Stimulated activated memory B cell treated with anti-CD40 and anti-IgM and Interleukin-4, amounts not matched to agents 10 μg/mL and 1 μg/mL and 100 μg/mL, for 72 hours (primary cell): ENCODE data around the gene ACOX3.

Experiments
- ATAC-seq: fragments of 150-1000 bp; cut with Tn5 transposase; 2 replicates; pipeline ENCODE4 v1.10.0; 2021
- H3K27ac Mint-ChIP-seq: one replicate; pipeline ENCODE4 v1.8.0; 2022; ENCODE audit warnings: mild to moderate bottlenecking, mixed read lengths
- H3K27me3 Mint-ChIP-seq: one replicate; pipeline ENCODE4 v1.8.0; 2022; ENCODE audit warnings: mixed read lengths
- H3K36me3 Mint-ChIP-seq: one replicate; pipeline ENCODE4 v1.8.0; 2022; ENCODE audit warnings: mixed read lengths
- H3K4me1 Mint-ChIP-seq: one replicate; pipeline ENCODE4 v1.8.0; 2022; ENCODE audit warnings: mixed read lengths
- H3K4me3 Mint-ChIP-seq: one replicate; pipeline ENCODE4 v1.8.0; 2022; ENCODE audit warnings: mild to moderate bottlenecking, moderate library complexity, mixed read lengths
- H3K9me3 Mint-ChIP-seq: one replicate; pipeline ENCODE4 v1.8.0; 2022; ENCODE audit warnings: mixed read lengths

ACOX3 gene

GRCh38 chr4:8451440-8452182 lies 11.1 kb upstream of the ACOX3 start:
- no peak overlapping the region for H3K4me3 Mint-ChIP-seq
- H3K36me3 Mint-ChIP-seq = peaks cover 57% of the 10 kb centered on the region
- no peak for ATAC-seq
- no peaks in the 10 kb centered on the region for H3K4me1 Mint-ChIP-seq
- no peak overlapping the region for H3K27ac Mint-ChIP-seq
- H3K27me3 Mint-ChIP-seq = no peaks in the 10 kb centered on the region
- no peaks in the 10 kb centered on the region for H3K9me3 Mint-ChIP-seq

GRCh38 chr4:8446122-8446521 lies 5.6 kb upstream of the ACOX3 start:
- Mint-ChIP-seq H3K27me3 (no peaks in the 10 kb centered on the region), H3K9me3 (no peaks in the 10 kb centered on the region), H3K27ac (no peak overlapping the region), H3K4me3 (no peak overlapping the region), H3K4me1 (peaks cover 35% of the 10 kb centered on the region), H3K36me3 (peaks cover 31% of the 10 kb centered on the region)
- no peak for ATAC-seq

- Mint-ChIP-seq H3K27me3 (no peaks in the 10 kb centered on the region), H3K36me3 (peaks cover 21% of the 10 kb centered on the region), H3K27ac (no peak overlapping the region), H3K4me3 (no peak overlapping the region), H3K9me3 (no peaks in the 10 kb centered on the region), H3K4me1 (peaks cover 52% of the 10 kb centered on the region)
- ATAC-seq = no peak
These were observed 3.3 kb upstream of the ACOX3 start for GRCh38 chr4:8443801-8444200.

- H3K27ac Mint-ChIP-seq = peak overlapping the region; percentile 46
- peak overlapping the region; percentile 55 for H3K4me3 Mint-ChIP-seq
- H3K27me3 Mint-ChIP-seq = no peaks in the 10 kb centered on the region
- H3K36me3 Mint-ChIP-seq = peaks cover 13% of the 10 kb centered on the region
- peaks cover 56% of the 10 kb centered on the region for H3K4me1 Mint-ChIP-seq
- H3K9me3 Mint-ChIP-seq = no peaks in the 10 kb centered on the region
- no peak for ATAC-seq
These were observed 2.3 kb upstream of the ACOX3 start for GRCh38 chr4:8442596-8443358.

GRCh38 chr4:8441499-8442091 lies 1.1 kb upstream of the ACOX3 start:
- Mint-ChIP-seq H3K27me3 (no peaks in the 10 kb centered on the region), H3K9me3 (no peaks in the 10 kb centered on the region), H3K4me1 (peaks cover 66% of the 10 kb centered on the region), H3K4me3 (peak overlapping the region; percentile 86), H3K36me3 (peaks cover 21% of the 10 kb centered on the region), H3K27ac (peak overlapping the region; percentile 94)
- ATAC-seq = no peak

- no peaks in the 10 kb centered on the region for H3K9me3 Mint-ChIP-seq
- H3K4me3 Mint-ChIP-seq = peak overlapping the region; percentile 86
- peak overlapping the region; percentile 94 for H3K27ac Mint-ChIP-seq
- H3K36me3 Mint-ChIP-seq = peaks cover 15% of the 10 kb centered on the region
- no peaks in the 10 kb centered on the region for H3K27me3 Mint-ChIP-seq
- peaks cover 73% of the 10 kb centered on the region for H3K4me1 Mint-ChIP-seq
- peak; percentile 70 for ATAC-seq
These were observed 520 bp downstream of the ACOX3 start for GRCh38 chr4:8439914-8440491.

GRCh38 chr4:8439168-8439567 lies 1.4 kb downstream of the ACOX3 start:
- peaks cover 15% of the 10 kb centered on the region for H3K36me3 Mint-ChIP-seq
- no peaks in the 10 kb centered on the region for H3K9me3 Mint-ChIP-seq
- H3K27ac Mint-ChIP-seq = peak overlapping the region; percentile 94
- peaks cover 81% of the 10 kb centered on the region for H3K4me1 Mint-ChIP-seq
- H3K4me3 Mint-ChIP-seq = peak overlapping the region; percentile 14
- ATAC-seq = no peak
- no peaks in the 10 kb centered on the region for H3K27me3 Mint-ChIP-seq

- Mint-ChIP-seq H3K4me1 (peaks cover 80% of the 10 kb centered on the region), H3K36me3 (peaks cover 15% of the 10 kb centered on the region), H3K9me3 (no peaks in the 10 kb centered on the region), H3K27me3 (no peaks in the 10 kb centered on the region), H3K27ac (no peak overlapping the region), H3K4me3 (peak overlapping the region; percentile 14)
- ATAC-seq = no peak
These were observed 1.8 kb downstream of the ACOX3 start for GRCh38 chr4:8438743-8439142.

GRCh38 chr4:8437281-8437680 lies 3.2 kb downstream of the ACOX3 start:
- Mint-ChIP-seq H3K4me3 (no peak overlapping the region), H3K4me1 (peaks cover 71% of the 10 kb centered on the region), H3K27ac (peak overlapping the region; percentile 6), H3K36me3 (peaks cover 8% of the 10 kb centered on the region), H3K27me3 (no peaks in the 10 kb centered on the region), H3K9me3 (no peaks in the 10 kb centered on the region)
- ATAC-seq = no peak

- H3K4me3 Mint-ChIP-seq = peak overlapping the region; percentile 74
- peaks cover 58% of the 10 kb centered on the region for H3K4me1 Mint-ChIP-seq
- peak overlapping the region; percentile 93 for H3K27ac Mint-ChIP-seq
- no peaks in the 10 kb centered on the region for H3K27me3 Mint-ChIP-seq
- H3K9me3 Mint-ChIP-seq = no peaks in the 10 kb centered on the region
- peaks cover 18% of the 10 kb centered on the region for H3K36me3 Mint-ChIP-seq
- ATAC-seq = peak; percentile 78
These were observed 4.8 kb downstream of the ACOX3 start for GRCh38 chr4:8435656-8436121.

- Mint-ChIP-seq H3K4me3 (peak overlapping the region; percentile 74), H3K4me1 (peaks cover 53% of the 10 kb centered on the region), H3K36me3 (peaks cover 18% of the 10 kb centered on the region), H3K9me3 (no peaks in the 10 kb centered on the region), H3K27me3 (no peaks in the 10 kb centered on the region), H3K27ac (peak overlapping the region; percentile 93)
- ATAC-seq = no peak
These were observed 6.1 kb downstream of the ACOX3 start for GRCh38 chr4:8434251-8435073.

- H3K4me3 Mint-ChIP-seq = no peak overlapping the region
- peaks cover 18% of the 10 kb centered on the region for H3K36me3 Mint-ChIP-seq
- no peaks in the 10 kb centered on the region for H3K27me3 Mint-ChIP-seq
- no peak overlapping the region for H3K27ac Mint-ChIP-seq
- no peaks in the 10 kb centered on the region for H3K9me3 Mint-ChIP-seq
- no peak for ATAC-seq
- H3K4me1 Mint-ChIP-seq = peaks cover 59% of the 10 kb centered on the region
These were observed 7.4 kb downstream of the ACOX3 start for GRCh38 chr4:8433136-8433535.

- no peaks in the 10 kb centered on the region for H3K9me3 Mint-ChIP-seq
- no peak overlapping the region for H3K4me3 Mint-ChIP-seq
- H3K36me3 Mint-ChIP-seq = peaks cover 10% of the 10 kb centered on the region
- no peak overlapping the region for H3K27ac Mint-ChIP-seq
- H3K27me3 Mint-ChIP-seq = no peaks in the 10 kb centered on the region
- H3K4me1 Mint-ChIP-seq = peaks cover 60% of the 10 kb centered on the region
- no peak for ATAC-seq
These were observed 9.0 kb downstream of the ACOX3 start for GRCh38 chr4:8431553-8431952.

- peaks cover 15% of the 10 kb centered on the region for H3K36me3 Mint-ChIP-seq
- H3K4me1 Mint-ChIP-seq = peaks cover 47% of the 10 kb centered on the region
- no peaks in the 10 kb centered on the region for H3K9me3 Mint-ChIP-seq
- ATAC-seq = peak; percentile 98
- H3K27me3 Mint-ChIP-seq = no peaks in the 10 kb centered on the region
- peak overlapping the region; percentile 95 for H3K4me3 Mint-ChIP-seq
- H3K27ac Mint-ChIP-seq = peak overlapping the region; percentile 92
These were observed 12.0 kb downstream of the ACOX3 start for GRCh38 chr4:8428288-8429097.
